PFSK-1 (cell line): ENCODE measurements around the gene FAM210B.

ENCODE experiments used
- POLR2AphosphoS5 ChIP-seq: IDR thresholded peaks from 2 replicates; pipeline ENCODE4 v1.6.1; 2012; ENCODE audit warnings: low read depth, mild to moderate bottlenecking, control low read depth, low read length, moderate library complexity
- TAF1 ChIP-seq: IDR thresholded peaks from 2 replicates; pipeline ENCODE4 v1.6.1; 2012; ENCODE audit warnings: low read length, control low read depth, borderline replicate concordance; ENCODE audit not compliant: insufficient read depth

DNA sequence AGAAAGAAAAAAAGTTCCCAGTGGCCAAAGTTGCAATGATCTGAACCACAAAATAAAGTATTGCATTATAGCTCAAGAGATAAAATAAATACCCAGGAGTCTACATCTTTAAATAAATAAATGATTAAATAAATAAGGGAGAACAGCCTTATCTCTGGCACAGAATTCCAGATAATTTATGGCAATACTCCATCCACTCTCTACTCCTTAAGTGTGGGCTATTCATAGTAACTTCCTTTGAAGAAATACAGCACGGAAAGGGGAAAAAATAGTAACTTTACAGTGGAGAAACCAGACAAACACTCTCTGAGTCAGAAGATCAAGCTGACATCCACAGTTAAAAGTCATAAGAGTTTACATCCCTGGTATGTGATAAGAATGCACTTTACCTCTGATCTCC, 21.6 kb downstream of the FAM210B start:
- TF ChIP-seq TAF1 (no peak), POLR2AphosphoS5 (no peak)
